Liver (tissue), 3 donors: Measurements from ENCODE around the gene ERCC6L2.

Experiments used
- RAD21 ChIP-seq, 2 donors: IDR thresholded peaks; 2 replicates each; pipeline ENCODE4 v1.6.1; 2016; ENCODE audit warnings: antibody characterized with exemption in 2 of 2, mild to moderate bottlenecking in 2 of 2
- TF ChIP-seq, protein P1 (sequence below): fragments of 150-350 bp; IDR thresholded peaks from 2 replicates; pipeline ENCODE4 v1.5.1; 2017; ENCODE audit warnings: improper control_type of control experiment, low read depth, low read length; ENCODE audit not compliant: missing input control
- TF ChIP-seq, protein P2 (sequence below): IDR thresholded peaks from 2 replicates; pipeline ENCODE4 v1.6.1; 2016; ENCODE audit warnings: antibody characterized with exemption
- TF ChIP-seq, protein P3 (sequence below): IDR thresholded peaks from 2 replicates; pipeline ENCODE4 v1.6.1; 2016; ENCODE audit warnings: antibody characterized with exemption
- TF ChIP-seq, protein P4 (sequence below): IDR thresholded peaks from 2 replicates; pipeline ENCODE4 v1.6.1; 2016; ENCODE audit warnings: antibody characterized with exemption, mild to moderate bottlenecking
- donor health status: healthy.
- donor health status: healthy.

DNA sequence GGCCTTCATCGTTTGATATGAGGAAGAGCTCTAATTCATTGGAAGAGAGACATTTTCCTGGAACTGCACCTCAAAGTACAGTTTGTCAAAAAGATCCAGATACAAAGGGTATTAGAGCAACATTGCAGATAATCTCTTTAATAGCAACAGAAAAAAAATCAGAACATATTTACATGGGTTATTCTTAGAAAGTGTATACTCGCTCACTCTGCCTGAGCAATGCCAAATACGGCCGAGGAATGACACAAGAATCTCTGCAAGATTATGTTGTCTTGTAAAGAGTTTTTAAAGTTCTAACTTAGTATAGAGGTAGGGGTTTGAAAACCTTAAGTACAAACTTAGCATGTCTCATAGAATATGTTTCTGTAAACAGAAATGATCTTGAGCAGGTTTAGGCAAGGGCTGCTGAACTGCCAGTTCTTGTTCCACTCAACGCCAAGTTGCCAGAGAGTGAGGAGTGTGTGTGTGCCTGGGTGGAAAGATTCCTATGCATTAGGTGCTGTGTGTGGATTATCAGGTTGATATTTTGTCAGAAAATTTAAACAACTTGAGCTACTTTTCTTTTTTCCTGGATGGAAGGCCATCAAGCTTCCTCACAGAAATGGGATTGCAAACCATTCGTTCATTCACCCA is 41.8 kb upstream of the ERCC6L2 start:
- TF ChIP-seq, protein P1, sequence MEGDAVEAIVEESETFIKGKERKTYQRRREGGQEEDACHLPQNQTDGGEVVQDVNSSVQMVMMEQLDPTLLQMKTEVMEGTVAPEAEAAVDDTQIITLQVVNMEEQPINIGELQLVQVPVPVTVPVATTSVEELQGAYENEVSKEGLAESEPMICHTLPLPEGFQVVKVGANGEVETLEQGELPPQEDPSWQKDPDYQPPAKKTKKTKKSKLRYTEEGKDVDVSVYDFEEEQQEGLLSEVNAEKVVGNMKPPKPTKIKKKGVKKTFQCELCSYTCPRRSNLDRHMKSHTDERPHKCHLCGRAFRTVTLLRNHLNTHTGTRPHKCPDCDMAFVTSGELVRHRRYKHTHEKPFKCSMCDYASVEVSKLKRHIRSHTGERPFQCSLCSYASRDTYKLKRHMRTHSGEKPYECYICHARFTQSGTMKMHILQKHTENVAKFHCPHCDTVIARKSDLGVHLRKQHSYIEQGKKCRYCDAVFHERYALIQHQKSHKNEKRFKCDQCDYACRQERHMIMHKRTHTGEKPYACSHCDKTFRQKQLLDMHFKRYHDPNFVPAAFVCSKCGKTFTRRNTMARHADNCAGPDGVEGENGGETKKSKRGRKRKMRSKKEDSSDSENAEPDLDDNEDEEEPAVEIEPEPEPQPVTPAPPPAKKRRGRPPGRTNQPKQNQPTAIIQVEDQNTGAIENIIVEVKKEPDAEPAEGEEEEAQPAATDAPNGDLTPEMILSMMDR = no peak
- TF ChIP-seq RAD21 (IDR thresholded peaks at IDR 0.05) = no peak
- TF ChIP-seq, protein P2, sequence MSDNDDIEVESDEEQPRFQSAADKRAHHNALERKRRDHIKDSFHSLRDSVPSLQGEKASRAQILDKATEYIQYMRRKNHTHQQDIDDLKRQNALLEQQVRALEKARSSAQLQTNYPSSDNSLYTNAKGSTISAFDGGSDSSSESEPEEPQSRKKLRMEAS = no peak
- TF ChIP-seq, protein P3, sequence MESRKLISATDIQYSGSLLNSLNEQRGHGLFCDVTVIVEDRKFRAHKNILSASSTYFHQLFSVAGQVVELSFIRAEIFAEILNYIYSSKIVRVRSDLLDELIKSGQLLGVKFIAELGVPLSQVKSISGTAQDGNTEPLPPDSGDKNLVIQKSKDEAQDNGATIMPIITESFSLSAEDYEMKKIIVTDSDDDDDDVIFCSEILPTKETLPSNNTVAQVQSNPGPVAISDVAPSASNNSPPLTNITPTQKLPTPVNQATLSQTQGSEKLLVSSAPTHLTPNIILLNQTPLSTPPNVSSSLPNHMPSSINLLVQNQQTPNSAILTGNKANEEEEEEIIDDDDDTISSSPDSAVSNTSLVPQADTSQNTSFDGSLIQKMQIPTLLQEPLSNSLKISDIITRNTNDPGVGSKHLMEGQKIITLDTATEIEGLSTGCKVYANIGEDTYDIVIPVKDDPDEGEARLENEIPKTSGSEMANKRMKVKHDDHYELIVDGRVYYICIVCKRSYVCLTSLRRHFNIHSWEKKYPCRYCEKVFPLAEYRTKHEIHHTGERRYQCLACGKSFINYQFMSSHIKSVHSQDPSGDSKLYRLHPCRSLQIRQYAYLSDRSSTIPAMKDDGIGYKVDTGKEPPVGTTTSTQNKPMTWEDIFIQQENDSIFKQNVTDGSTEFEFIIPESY = no peak
- TF ChIP-seq, protein P4, sequence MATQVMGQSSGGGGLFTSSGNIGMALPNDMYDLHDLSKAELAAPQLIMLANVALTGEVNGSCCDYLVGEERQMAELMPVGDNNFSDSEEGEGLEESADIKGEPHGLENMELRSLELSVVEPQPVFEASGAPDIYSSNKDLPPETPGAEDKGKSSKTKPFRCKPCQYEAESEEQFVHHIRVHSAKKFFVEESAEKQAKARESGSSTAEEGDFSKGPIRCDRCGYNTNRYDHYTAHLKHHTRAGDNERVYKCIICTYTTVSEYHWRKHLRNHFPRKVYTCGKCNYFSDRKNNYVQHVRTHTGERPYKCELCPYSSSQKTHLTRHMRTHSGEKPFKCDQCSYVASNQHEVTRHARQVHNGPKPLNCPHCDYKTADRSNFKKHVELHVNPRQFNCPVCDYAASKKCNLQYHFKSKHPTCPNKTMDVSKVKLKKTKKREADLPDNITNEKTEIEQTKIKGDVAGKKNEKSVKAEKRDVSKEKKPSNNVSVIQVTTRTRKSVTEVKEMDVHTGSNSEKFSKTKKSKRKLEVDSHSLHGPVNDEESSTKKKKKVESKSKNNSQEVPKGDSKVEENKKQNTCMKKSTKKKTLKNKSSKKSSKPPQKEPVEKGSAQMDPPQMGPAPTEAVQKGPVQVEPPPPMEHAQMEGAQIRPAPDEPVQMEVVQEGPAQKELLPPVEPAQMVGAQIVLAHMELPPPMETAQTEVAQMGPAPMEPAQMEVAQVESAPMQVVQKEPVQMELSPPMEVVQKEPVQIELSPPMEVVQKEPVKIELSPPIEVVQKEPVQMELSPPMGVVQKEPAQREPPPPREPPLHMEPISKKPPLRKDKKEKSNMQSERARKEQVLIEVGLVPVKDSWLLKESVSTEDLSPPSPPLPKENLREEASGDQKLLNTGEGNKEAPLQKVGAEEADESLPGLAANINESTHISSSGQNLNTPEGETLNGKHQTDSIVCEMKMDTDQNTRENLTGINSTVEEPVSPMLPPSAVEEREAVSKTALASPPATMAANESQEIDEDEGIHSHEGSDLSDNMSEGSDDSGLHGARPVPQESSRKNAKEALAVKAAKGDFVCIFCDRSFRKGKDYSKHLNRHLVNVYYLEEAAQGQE = no peak
